ENCODE data around the gene CDK16. TPM values are rescaled to one million over a fixed set of nuclear protein-coding genes. Genes with fewer than 3 reads are reported as not detected.

CDK16 gene
- total and polyA plus RNA-seq, 2 experiments from 2014 or later, result 391 to 481 TPM

GRCh38 chrX:47215291-47215900 is 3.1 kb upstream of the CDK16 start:
- no peaks in the 10 kb centered on the region for H3K27me3 ChIP-seq
- H3K4me3 ChIP-seq, result no peak overlapping the region
- H3K4me1 ChIP-seq (ENCODE audit: low read depth), result peaks cover 5% of the 10 kb centered on the region
- peak overlapping the region; percentile 84 for H3K27ac ChIP-seq
- no peaks in the 10 kb centered on the region for H3K9me3 ChIP-seq (ENCODE audit: low read depth)
- TF ChIP-seq, protein P1, sequence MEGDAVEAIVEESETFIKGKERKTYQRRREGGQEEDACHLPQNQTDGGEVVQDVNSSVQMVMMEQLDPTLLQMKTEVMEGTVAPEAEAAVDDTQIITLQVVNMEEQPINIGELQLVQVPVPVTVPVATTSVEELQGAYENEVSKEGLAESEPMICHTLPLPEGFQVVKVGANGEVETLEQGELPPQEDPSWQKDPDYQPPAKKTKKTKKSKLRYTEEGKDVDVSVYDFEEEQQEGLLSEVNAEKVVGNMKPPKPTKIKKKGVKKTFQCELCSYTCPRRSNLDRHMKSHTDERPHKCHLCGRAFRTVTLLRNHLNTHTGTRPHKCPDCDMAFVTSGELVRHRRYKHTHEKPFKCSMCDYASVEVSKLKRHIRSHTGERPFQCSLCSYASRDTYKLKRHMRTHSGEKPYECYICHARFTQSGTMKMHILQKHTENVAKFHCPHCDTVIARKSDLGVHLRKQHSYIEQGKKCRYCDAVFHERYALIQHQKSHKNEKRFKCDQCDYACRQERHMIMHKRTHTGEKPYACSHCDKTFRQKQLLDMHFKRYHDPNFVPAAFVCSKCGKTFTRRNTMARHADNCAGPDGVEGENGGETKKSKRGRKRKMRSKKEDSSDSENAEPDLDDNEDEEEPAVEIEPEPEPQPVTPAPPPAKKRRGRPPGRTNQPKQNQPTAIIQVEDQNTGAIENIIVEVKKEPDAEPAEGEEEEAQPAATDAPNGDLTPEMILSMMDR (IDR thresholded peaks at IDR 0.05; ENCODE audit: low read depth, low read length), result no peak
- DNase-seq (ENCODE audit: low read depth in 1 of 2, low spot score in 1 of 2), result no peak
- peaks cover 48% of the 10 kb centered on the region for H3K36me3 ChIP-seq

GRCh38 chrX:47216393-47216925 is 2.0 kb upstream of the CDK16 start:
- DNase-seq (ENCODE audit: low read depth in 1 of 2, low spot score in 1 of 2), result no peak
- no peak overlapping the region for H3K4me3 ChIP-seq
- H3K36me3 ChIP-seq, result peaks cover 38% of the 10 kb centered on the region
- TF ChIP-seq, protein P1 (IDR thresholded peaks at IDR 0.05; ENCODE audit: low read depth, low read length), result no peak
- H3K9me3 ChIP-seq (ENCODE audit: low read depth), result no peaks in the 10 kb centered on the region
- no peaks in the 10 kb centered on the region for H3K27me3 ChIP-seq
- peak overlapping the region; percentile 84 for H3K27ac ChIP-seq
- H3K4me1 ChIP-seq (ENCODE audit: low read depth), result peaks cover 11% of the 10 kb centered on the region

GRCh38 chrX:47217121-47217851 is 1.2 kb upstream of the CDK16 start:
- Histone ChIP-seq H3K27ac (peak overlapping the region; percentile 84), H3K4me1 (ENCODE audit: low read depth) (peaks cover 11% of the 10 kb centered on the region), H3K4me3 (peak overlapping the region; percentile 15), H3K9me3 (ENCODE audit: low read depth) (no peaks in the 10 kb centered on the region), H3K27me3 (no peaks in the 10 kb centered on the region), H3K36me3 (peaks cover 29% of the 10 kb centered on the region)
- TF ChIP-seq, protein P1 (IDR thresholded peaks at IDR 0.05; ENCODE audit: low read depth, low read length), result no peak
- peak in 1 of 2 donors; percentile 68 for DNase-seq (ENCODE audit: low read depth in 1 of 2, low spot score in 1 of 2)

DNA sequence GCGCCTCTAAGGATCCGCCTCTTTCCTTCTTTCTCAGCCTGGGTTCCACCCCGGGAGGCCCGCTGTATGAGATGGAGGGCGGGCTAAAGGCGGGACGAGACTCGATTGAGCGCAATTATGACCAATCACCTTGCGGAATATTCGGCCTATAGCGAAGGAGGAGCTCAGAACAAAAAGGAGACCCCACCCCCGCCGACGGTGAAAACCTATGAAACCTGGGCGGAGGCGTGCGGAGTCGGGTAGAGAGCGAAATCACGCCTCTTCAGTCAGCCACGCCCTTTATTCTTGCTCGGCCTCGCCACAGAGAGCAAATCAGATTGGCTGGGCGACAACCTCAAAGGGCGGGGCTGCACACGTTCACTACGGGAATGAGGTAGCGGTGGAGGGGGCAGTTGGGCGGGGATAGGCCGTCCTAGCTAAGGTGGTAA is 615 bp upstream of the CDK16 start:
- DNase-seq (ENCODE audit: low read depth in 1 of 2, low spot score in 1 of 2), result peak; percentile 99 to 100
- H3K9me3 ChIP-seq (ENCODE audit: low read depth), result no peaks in the 10 kb centered on the region
- peak overlapping the region; percentile 89 for H3K4me3 ChIP-seq
- H3K27ac ChIP-seq, result peak overlapping the region; percentile 97
- TF ChIP-seq, protein P1 (IDR thresholded peaks at IDR 0.05; ENCODE audit: low read depth, low read length), result no peak
- H3K27me3 ChIP-seq, result no peaks in the 10 kb centered on the region
- peaks cover 24% of the 10 kb centered on the region for H3K36me3 ChIP-seq
- peaks cover 11% of the 10 kb centered on the region for H3K4me1 ChIP-seq (ENCODE audit: low read depth)

- TF ChIP-seq, protein P1 (IDR thresholded peaks at IDR 0.05; ENCODE audit: low read depth, low read length), result no peak
- Histone ChIP-seq H3K4me3 (peak overlapping the region; percentile 89), H3K9me3 (ENCODE audit: low read depth) (no peaks in the 10 kb centered on the region), H3K36me3 (peaks cover 17% of the 10 kb centered on the region), H3K27me3 (no peaks in the 10 kb centered on the region), H3K4me1 (ENCODE audit: low read depth) (peaks cover 11% of the 10 kb centered on the region), H3K27ac (peak overlapping the region; percentile 97)
- DNase-seq (ENCODE audit: low read depth in 1 of 2, low spot score in 1 of 2), result peak; percentile 9 to 69
Observed at GRCh38 chrX:47218920-47219815, 687 bp downstream of the CDK16 start.
